GM18873 (cell line): ENCODE data around the gene SAPCD1.
"Not testable (repeated sequence)": the region's sequence is repeated elsewhere in the genome, so short reads cannot be mapped to it uniquely, and the experiment has no call there.

Source experiments
- ATAC-seq: cut with Tn5 transposase; IDR thresholded peaks from one replicate; pipeline ENCODE4 v1.9.1; 2021; ENCODE audit warnings: mild to moderate bottlenecking, moderate library complexity, moderate number of reproducible peaks; ENCODE audit not compliant: unreplicated experiment, low FRiP score

The SAPCD1 gene

DNA sequence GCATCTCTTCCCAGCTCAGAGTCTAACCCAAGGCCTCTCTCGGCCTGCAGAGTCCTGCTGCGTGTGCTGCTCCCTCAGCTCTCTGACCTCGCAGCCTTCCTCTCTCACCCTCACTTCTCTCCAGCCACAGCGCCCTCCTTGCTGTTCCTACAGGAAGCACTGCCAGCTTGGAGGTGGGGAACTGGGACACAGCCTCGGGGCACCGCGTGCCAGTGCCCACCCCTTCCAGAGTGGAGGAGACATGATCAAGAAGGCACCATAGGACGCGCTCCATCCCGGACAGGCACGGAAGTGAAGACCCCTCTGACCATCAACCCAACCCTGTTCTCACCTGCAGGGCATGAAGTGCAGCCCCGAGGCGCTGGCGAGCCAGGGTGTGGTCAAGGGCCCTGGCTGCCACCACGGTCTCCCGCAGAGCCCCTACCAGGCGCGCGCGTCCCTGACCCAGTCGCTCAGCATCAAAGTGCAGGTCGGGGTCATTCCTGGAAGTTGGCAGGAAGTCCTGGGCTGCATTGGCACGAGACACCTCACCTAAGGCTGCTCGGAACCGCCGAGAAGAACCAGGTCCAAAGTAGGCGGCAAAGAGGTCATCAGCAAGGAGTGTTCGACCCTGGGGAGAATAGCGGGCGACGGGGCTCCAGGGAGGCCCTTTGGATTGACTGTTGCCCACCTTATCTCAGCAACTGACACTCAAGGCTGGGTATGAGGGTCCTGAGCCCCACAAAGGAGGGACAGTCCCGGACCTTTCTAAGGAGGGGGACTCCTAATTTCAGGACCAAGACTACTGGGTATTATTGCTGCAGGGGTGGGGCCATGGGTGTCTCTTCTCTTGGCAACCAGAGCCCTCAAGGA lies 13.4 kb downstream of the SAPCD1 start:
- no peak for ATAC-seq

DNA sequence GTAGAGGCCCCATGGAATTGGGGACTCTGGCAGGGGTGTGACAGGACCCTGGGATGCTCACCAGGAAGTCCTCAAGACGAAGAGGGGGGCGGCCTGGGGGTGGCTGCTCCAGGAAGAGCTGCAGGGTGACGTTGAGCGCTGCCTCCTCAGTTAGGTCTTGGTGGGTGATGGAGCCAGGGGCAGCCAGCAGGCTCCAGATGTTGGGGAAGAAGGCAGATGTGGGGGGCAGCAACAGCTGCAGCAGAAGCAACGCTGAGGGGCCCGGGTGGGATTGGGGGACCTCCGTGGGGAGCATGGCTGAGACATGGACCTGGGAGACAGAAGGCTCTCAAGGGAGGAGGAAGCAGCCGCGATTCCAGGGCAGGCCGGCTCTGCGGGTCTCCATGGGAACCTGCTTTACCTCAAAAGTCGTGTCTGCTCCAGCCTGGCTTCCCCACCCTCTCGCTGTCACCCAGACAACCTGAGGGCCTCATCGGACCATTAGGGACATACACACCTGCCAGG lies 14.1 kb downstream of the SAPCD1 start:
- ATAC-seq = no peak

DNA sequence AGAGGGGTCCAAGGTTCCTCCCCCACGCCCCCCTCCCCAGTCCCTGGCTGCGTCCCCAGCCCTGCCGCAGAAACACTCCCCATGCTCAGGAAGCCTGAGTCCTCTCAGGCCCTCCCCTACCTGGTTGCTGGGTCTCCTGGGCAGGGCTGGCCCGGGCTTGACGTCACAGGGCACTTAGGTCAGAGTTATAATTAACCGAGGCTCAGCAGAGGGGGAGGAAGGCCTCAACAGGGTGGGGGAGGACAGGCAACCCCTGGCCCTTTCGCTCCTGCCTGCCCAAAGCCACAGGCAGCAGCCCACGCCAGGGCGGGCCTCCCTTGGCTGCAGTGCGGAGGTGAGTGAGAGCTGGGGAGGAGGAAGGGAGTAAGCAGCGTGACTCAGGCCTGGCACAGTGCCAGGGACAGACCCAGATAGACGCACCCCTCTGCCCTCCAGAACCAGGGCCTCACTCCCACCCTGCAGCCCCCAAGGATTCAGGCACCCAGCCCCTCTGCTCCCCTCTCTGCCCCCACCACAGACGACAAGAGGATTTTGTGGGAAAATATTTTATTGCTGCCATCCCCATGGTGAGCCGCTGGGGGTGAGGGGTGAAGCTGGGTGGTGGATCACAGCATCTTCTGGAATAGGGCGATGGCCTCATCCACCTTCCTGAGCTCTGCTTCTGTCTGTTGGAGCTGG lies 14.7 kb downstream of the SAPCD1 start, which contains the start of gene VWA7:
TSS of gene VWA7 (minus strand) at position 340 of the 678 bp plus-strand sequence. CDS start 549 bp downstream, outside the sequence.
- ATAC-seq = no peak

DNA sequence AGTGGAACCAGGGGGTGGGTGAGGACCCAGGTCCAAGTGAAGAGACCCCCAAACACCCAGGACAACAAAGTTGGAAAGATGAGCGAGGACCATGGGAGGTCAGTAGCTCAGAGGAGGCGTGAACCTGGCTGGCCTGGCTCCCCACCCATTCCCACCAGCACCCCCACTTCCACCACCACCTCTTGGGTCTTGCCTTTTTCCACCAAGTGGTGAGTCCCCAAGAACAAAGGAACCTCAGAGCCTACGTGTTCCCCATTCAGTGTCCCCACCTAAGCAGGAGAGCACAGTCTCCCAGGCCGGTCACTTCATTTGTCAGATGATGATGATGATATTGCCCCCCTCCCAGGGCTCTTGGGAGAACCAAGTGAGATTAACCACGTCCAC lies 15.2 kb downstream of the SAPCD1 start:
- no peak for ATAC-seq

DNA sequence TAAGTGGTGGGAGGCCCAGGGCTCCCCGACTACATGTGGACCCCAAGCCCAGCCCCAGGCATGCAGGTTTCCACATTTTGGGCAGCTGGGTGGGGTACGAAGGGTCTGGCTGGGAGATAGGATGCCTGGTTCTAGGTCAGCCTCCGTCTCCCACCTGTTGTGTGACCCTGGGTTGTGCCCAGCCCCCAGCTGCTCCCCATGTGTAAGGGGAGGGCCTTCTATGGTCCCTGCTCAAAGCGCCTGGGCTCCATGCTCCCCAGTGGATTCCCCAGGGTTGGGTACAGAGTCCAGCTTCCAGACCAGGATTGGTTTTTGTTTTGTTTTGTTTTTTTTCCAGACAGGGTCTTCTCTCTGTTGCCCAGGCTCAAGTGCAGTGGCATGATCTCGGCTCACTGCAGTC lies 15.7 kb downstream of the SAPCD1 start:
- ATAC-seq = no peak

DNA sequence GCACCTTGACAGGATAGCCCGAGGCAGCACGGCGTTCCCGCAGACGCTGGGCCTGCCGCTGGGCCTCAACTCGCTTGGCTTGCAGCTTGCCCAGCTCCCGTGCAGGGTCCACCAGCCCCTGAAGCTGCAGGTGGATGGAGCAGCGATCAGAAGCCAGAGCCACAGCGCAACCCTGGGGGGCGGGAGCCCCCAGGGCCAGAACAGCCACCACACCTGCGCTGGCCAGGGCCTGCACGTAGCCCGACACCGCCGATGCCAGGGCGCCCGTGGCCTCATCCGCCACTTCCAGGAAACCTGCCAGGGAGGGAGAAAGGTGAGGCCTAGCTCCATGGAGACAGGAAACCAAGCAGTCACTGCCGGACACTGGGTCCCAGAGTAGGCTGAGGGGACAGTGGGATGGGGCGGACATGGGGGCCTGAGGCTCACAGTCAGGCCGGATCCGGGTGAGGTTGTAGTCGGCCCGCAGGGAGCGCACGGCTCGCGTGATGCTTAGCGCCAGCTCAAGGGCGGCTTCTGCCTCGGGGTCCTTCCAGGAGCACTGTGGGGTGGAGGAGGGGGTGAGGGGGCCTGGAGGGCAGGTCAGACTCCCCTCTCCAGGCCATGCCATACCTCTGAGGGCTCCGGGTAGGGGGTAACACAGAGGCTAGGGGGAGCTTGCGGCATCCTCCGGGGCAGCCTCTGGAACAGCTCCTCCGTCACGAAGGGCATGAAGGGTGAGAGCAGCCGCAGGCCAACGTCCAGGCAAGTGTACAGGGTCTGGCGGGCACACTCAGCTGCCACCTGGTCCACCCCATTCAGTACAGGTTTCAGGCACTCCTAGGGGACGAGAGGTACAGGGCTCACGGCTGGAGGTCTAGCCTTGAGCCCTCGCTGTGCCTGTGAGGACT lies 16.8 kb downstream of the SAPCD1 start:
- ATAC-seq = no peak

DNA sequence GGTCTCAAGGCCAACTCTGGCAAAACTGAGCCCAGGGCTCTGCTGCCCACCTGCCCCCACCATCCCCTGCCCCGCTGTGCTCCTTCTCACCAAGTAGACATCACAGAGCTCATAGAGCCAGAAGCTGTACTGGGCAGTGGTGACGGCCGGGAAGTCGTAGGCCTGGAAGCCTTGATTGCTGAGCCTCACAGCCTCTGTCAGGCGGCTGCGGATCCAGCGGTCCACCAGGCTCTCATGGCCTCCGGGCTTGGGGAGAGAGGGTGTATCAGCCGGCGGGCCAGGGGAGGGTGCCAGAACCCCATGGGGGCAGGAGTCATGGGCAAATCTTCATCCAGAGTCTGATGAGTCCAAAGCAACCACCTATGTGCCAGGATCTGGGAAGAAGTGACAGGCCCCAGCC lies 17.5 kb downstream of the SAPCD1 start:
- ATAC-seq = no peak

DNA sequence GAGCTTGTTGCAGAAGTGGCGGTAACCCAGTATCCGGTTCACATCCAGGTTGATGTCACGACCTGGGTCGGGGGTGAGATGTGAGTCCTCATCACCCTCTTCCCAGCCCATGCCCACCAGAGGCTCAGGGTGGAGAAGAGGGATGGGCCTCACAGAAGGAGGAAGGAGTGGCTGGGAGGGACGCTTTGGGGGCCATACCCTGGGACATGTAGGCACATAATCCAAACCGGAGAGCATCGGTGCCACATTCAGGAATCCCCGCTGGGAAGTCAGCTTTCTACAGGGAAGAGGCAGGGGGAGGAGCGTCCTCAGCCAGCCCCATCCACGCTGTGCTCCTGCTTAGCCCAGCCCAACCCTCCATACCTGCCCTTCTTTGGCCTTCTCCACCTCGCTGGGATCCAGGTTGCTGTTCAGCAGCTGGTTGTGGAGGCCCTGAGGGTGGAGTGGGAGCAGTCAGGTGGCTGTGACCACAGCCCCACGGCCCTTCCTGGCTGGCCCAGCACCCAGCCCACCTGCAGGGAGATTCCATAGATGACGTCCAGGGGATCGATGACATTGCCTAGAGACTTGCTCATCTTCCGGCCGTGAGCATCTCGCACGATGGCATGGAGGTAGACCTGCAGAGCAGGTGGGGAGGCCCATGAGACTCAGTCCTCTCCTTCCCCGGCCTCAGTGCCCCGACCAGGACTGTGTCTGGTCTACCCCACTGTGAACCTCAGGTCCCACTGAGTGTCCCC lies 18.2 kb downstream of the SAPCD1 start:
- ATAC-seq = no peak

DNA sequence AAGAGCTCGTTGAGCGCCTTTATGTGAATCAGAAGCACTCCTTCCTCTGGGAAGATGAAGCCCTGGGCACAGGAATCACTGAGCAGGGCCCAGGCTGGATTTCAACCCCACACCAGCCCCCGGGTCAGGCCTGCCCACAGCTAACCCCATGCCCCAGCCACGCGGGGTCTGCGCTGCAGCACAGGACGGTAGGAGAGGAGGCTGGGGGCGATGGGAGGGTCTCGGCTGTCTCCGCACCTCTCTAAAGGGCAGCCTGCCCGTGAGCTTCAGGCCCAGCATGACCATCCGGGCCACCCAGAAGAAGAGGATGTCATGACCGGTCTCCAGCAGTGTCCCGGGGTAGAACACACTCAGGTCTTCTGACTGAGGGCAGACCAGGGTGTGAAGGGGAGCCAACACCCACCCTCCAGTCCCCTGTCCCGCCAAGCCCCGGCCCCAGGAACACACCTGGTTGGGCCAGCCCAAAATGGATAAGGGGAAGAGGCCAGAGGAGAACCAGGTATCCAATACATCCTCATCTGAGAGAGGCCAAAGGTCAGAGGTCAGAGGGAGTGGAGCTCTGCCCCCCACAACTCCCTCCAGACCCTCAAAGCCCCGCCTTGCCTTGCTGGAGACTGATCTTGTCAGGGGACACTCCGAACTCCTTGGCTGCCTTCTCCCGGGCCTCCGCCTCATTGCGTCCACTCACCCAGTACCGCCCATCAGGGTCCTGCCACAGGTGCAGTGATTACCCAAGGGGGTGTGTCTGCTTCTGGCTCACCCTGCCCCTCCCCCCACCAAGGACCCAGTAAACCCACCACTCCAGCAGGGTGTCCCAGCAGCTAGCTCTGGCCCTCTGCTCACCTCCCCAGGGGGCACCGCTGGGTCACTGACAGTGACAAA lies 19.0 kb downstream of the SAPCD1 start:
- ATAC-seq = no peak

DNA sequence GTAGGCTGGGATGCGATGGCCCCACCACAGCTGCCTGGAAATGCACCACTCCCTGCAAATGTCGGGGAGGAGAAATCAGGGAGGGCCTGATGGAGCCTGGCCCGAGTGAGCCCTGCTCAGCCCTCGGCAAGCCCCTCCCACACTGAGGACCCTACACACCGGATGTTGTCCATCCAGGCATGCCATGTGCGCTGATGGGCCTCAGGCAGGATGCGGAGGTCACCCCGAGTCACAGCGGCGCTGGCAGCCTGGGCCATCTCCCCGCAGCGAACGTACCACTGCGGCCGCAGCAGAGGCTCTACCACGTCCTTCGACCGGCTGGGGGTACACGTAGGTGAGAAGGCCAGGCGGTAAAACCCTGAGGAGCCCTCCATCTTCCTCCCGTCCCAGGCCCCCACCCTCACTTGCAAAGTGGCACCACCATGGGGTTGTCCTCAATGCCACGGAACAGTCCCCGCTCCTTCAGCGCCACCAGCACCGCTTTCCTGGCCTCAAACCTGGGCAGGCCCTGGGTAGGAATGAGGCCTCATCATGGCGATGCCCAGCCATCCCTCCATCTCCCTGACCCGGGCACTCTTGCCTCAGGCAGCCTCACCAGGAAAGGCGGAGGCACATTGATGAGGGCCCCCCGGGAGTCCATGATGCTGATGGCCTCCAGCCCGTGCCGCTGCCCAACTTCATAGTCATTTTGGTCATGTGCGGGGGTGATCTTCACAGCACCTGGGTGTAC lies 19.8 kb downstream of the SAPCD1 start:
- no peak for ATAC-seq

DNA sequence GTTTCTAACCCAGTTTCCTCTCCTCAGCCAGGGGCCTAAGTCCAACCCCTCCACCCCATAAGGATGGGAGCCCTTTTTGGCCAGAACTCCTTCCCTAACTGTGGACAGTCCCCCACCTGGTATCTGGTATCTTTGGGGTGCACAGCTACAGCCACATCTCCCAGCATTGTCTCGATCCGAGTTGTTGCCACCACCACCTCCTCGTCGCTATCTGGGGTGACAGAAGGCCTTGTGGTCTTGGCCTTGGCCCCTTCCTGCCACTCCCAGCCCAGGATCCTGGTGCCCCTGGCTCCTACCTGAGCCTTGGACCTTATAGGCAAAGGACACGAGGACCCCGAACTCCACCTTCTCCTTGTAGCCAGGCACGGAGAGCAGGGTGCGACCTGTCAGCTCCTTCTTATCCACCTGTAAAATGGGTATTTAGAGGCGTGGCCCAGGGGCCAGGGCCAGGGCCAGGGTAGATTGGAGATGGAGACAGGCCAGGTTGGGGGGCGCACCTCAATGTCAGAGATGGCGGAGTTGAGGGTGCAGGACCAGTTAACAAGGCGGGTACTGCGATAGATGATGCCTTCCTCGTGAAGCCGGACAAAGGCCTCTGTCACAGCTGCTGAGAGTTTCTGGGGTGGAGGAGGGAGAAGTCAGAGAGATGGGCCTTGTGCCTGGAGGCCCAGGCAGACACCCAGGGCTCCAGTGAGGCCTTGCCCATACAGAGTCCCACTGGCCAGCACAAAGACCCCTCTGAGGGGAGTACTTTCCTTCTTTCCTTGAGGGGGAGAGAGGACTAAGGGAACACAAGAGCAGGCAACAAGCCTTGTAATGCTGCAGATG lies 21.9 kb downstream of the SAPCD1 start:
- no peak for ATAC-seq

DNA sequence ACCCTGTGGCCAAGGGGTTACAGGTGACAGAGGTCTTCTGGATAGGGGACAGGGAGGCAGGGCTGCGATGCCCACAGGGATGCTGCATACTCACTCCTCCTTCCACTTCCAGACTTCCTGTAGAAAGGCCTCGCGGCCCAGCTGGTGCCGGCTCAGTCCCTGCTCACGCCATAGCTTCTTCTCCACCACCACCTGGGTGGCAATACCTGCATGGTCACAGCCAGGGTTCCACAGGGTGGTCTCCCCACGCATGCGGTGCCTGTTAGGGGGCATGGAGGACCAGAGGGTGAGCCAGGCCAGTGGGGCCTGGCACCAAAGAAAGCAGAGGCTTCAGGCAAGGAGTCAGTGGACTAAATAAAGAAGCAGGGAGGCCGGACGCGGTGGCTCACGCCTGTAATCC lies 23.0 kb downstream of the SAPCD1 start:
- no peak for ATAC-seq

DNA sequence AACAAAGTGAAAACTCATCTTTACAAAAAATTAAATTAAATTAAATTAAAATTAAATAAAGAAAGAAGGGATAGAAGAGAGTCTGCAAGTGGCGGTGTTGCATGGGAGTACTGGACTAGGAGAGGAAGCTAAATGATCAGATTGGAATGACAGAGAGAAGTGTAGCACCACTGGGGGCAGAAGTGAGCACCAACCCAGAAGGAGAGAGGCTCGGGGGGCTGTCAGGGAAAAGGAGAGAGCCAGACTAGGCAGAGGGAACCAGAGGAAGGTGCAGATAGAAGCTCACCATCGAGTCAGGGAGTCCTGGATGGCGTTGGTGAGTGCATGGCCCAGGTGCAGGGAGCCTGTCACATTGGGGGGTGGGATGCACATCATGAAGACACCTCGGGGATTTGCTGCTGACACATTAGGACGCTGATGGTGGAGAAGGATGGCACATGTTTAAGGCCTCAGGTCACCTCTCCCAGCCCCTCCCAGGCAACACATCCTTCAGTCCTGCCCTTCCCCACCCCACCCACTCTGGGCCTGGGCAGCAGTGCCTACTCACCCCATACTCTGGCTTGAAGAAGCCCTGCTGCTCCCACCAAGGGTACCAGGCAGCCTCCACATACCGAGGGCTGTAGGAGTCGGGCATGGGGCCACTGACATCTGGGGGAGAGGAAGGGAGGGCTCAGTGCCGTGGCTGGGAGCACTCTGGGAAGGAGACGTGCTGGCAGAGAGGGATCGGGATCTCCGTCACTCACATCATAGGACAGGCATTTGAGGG lies 29.1 kb downstream of the SAPCD1 start:
- ATAC-seq = no peak

DNA sequence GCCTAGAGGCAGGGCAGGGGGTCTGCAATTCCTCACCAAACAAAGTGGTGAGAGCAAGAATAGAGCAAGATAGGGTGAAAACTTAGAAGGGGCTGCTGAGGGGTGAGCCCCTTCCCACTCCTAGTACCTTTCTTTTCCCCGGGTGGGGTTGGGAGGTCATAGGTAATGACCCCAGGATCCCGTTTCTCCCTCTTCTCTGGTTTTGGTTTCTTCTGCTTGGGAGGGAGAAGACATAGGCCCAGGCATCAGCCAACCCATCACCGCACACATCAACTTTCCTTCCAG lies 29.6 kb downstream of the SAPCD1 start:
- no peak for ATAC-seq

DNA sequence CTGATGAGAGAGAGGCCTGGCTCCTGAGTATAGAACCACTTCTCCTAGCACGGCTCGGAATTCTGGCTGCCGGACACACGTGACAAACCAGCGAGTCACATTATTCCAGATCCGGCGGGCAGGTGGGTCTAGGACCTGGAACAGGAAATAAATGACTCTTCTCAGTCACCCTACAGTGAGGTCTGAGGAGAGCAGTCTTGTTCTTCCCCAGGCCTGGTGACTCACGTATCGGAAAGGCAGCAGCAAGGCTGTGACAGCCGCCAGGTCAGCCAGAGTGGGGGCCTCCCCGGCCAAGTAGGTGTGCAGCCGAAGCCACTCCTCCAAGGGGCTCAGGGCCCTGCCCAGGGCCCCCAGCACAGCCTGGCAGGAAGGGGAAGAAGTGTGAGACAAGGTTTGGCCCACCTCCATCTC lies 30.3 kb downstream of the SAPCD1 start:
- ATAC-seq = no peak

DNA sequence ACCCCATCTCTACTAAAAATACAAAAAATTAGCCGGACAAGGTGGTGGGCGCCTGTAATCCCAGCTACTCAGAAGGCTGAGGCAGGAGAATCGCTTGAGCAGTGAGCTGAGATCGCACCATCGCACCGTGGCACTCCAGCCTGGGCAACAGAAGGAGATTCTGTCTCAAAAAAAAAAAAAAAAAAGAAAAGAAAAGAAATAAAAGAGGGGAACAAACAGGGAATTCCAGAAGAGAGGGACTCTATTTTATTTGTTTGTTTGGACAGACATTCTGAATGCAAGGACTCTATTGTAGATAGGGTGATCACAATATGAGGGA lies 31.4 kb downstream of the SAPCD1 start:
- ATAC-seq = not testable (repeated sequence)

DNA sequence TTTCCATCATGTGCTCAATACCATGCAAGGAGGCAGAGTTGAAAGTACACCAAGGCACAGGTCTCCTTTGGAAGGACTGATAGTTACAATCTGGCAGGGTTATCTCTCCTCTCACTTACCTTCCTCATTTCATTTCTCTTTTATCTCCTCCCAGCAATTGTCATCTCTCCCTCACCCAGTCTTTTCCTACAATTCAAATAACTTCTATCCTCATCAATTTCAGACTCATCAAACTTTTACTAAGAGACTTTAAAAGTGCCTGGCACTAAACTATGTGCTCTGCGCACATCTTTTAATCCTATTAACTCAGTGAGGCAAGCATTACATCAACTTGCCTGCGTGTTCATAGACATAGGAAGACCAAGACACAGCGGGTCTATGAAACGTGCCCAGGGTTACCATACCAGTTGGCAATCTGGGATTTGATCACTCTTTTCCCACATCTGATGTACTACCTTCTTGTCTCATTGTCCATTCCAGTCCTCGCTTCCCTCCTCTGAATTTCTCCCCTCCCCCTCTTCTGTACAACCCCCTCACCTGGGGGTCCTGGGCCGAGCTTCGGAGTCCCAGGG lies 31.9 kb downstream of the SAPCD1 start:
- ATAC-seq = no peak
